Measurements from ENCODE around the gene POLH.
"Not testable (repeated sequence)": the region's sequence is repeated elsewhere in the genome, so short reads cannot be mapped to it uniquely, and the experiment has no call there.

- TF ChIP-seq FOXM1 (IDR thresholded peaks at IDR 0.05; ENCODE audit: low read depth, low read length); ZNF274 (IDR thresholded peaks at IDR 0.05; ENCODE audit: insufficient read depth, insufficient read length); USF1 (IDR thresholded peaks at IDR 0.05; ENCODE audit: borderline replicate concordance, extremely low read length, insufficient read depth, low read depth, low read length); POLR2A (IDR thresholded peaks at IDR 0.05; ENCODE audit: low read depth, low read length); NRF1 (conservative IDR thresholded peaks at IDR 0.05; ENCODE audit: low read depth, low read length); EZH2 (IDR thresholded peaks at IDR 0.05; ENCODE audit: borderline replicate concordance, control insufficient read depth, low read depth, low read length); BMI1 (IDR thresholded peaks at IDR 0.05; ENCODE audit: borderline replicate concordance); MTA2 (IDR thresholded peaks at IDR 0.05; ENCODE audit: low read depth): not testable (repeated sequence)
- TF ChIP-seq, protein P1, sequence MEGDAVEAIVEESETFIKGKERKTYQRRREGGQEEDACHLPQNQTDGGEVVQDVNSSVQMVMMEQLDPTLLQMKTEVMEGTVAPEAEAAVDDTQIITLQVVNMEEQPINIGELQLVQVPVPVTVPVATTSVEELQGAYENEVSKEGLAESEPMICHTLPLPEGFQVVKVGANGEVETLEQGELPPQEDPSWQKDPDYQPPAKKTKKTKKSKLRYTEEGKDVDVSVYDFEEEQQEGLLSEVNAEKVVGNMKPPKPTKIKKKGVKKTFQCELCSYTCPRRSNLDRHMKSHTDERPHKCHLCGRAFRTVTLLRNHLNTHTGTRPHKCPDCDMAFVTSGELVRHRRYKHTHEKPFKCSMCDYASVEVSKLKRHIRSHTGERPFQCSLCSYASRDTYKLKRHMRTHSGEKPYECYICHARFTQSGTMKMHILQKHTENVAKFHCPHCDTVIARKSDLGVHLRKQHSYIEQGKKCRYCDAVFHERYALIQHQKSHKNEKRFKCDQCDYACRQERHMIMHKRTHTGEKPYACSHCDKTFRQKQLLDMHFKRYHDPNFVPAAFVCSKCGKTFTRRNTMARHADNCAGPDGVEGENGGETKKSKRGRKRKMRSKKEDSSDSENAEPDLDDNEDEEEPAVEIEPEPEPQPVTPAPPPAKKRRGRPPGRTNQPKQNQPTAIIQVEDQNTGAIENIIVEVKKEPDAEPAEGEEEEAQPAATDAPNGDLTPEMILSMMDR (IDR thresholded peaks at IDR 0.05 in 2 of 3, conservative IDR thresholded peaks at IDR 0.05 in 1 of 3; ENCODE audit: control insufficient read depth in 2 of 3, extremely low read depth in 1 of 3, insufficient read depth in 1 of 3, low read depth in 3 of 3, low read length in 3 of 3) = not testable (repeated sequence)
Observed at GRCh38 chr6:43633002-43633401, 57.0 kb downstream of the POLH start.
